Stromal cell of bone marrow (primary cell): ENCODE data around the gene STARD8.

ENCODE experiments used
- DNase-seq: peaks from one replicate; pipeline ENCODE4 v3.0.0-alpha.2; 2012; ENCODE audit warnings: low read depth

STARD8 gene

GRCh38 chrX:68750316-68750715 is 102.8 kb downstream of the STARD8 start:
- no peak for DNase-seq

DNA sequence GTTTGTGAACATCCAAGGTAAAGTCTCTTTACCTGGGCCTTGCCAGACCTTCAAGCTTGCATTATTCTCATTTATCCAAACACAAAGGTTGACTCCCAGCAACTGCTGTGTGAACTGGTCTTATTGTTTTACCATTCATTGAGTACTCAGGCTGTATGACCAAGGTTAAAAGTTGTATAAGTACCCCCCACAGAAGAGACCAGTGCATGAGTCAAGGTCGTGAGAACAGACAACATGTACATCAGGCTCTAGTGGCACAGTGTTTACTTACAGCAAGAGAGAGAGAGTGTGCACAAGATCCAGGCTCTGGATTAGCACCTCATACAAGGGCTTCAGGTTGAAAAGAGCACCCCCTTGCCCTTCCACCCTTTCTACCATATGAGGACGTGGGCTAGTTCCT is 103.9 kb downstream of the STARD8 start:
- DNase-seq, result no peak

- no peak for DNase-seq
Observed at GRCh38 chrX:68753218-68753617, 105.8 kb downstream of the STARD8 start.

GRCh38 chrX:68754406-68754805 is 106.9 kb downstream of the STARD8 start:
- no peak for DNase-seq

DNA sequence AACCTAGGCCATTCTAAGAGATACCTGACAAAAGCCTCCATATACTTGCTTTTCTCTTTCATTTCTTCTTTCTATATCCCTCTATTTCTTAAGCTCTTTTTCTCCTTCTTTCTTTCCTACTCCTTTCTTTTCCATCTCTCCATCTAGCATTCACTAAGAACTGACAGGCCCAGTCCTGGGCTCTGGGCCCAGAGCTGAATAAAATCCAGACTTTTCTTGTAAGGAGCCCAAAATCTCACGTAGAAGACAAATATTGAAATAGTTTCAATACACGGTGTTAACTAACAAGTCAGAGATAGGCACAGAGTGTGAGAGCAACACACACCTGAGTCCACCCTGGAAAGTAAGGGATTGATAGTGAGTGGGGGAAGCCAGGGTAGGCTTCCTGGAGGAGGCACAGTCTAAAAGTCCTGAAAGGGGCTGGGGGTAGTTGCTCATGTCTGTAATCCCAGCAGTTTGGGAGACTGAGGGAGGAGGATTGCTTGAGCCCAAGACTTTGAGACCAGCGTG is 108.2 kb downstream of the STARD8 start:
- DNase-seq, result no peak

GRCh38 chrX:68757331-68757730 is 109.9 kb downstream of the STARD8 start:
- DNase-seq, result no peak

DNA sequence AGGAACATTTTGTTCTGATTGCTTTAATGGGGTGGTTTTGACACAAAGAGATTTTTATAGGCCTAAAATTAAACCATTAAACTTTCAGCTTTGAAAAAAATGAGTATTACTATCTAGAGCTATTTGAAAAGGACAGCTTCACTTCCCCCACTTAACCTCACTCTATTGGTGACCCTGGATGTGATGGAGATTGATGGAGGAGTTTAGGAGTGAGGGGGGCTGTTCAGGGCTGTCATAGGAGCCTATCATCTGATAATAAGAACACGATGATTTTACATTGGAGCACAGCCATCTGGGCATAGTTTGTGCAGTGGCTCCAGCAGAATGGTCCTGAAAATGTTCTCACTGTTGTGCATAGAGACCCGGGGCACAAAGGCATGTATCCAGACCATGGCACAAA is 110.3 kb downstream of the STARD8 start:
- no peak for DNase-seq

- DNase-seq, result no peak
Observed at GRCh38 chrX:68758671-68759070, 111.2 kb downstream of the STARD8 start.

DNA sequence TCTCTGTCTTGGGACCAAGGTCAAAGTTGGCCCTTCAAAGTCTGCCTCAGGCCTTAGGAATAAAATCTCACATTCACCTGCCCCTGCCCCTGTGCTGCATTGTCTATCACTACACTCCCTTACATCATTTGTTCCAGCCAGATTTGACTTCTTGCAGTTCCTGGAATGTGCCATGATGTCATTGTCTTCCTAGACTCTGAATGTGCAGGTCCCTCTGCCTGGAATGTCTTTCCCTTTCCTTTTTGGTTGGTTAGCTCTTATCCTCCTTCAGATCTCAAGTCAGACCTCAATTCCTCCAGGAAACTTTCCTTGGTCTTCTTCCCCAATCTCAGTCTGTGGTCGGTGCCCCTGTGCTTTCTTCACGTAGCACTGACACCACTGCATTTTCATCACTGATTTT is 113.6 kb downstream of the STARD8 start:
- DNase-seq, result no peak

DNA sequence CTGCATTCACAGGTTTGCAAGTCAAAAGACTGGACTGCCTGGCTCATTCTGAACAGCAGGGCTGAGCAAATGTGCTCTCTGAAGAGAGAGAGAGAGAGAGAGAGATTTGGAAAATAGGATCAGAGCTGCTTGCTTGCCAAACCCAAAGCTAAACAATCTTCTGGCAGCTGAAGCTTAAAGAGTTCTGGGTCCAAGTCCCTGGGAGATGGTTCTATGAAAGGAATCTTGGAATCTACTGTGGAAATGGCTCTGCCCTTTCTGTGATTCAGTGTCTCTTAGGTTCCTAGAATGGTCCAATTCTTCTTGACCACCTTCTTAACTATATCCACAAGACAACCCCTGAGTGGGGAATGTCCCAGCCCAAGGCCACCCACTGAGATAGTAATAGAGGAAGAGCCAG is 115.3 kb downstream of the STARD8 start:
- no peak for DNase-seq

- no peak for DNase-seq
Observed at GRCh38 chrX:68763481-68763880, 116.0 kb downstream of the STARD8 start.
